Stomach (tissue), 9 donors: Measurements from ENCODE around the gene THEM4. TPM values are rescaled to one million over a fixed set of nuclear protein-coding genes. Genes with fewer than 3 reads are reported as not detected.

ENCODE experiments used
- DNase-seq, 2 donors: peaks; one replicate each; pipeline versions ENCODE4 v3.0.0 to v3.0.0-alpha.2; 2013 to 2019
- H3K27ac ChIP-seq, 5 donors: fragments of 200-600 bp in 4 of 5; sonication (generic) in 4 of 5; one replicate each; pipeline ENCODE4 v1.5.1; 2013 to 2019; ENCODE audit warnings: mild to moderate bottlenecking in 1 of 5, moderate library complexity in 1 of 5
- H3K27me3 ChIP-seq, 3 donors: fragments of 200-600 bp; sonication (generic); one replicate each; pipeline ENCODE4 v1.5.1; 2017 to 2019; ENCODE audit warnings: mixed run types in 1 of 3
- H3K36me3 ChIP-seq, 4 donors: fragments of 200-600 bp; sonication (generic); 1 replicate in 3 of 4; 2 replicates in 1 of 4; pipeline ENCODE4 v1.5.1; 2016 to 2019
- H3K4me1 ChIP-seq, 4 donors: fragments of 200-600 bp; sonication (generic); one replicate each; pipeline ENCODE4 v1.5.1; 2016 to 2019
- H3K4me3 ChIP-seq, 4 donors: fragments of 200-600 bp; sonication (generic) in 3 of 4; one replicate each; pipeline ENCODE4 v1.5.1; 2016 to 2019; ENCODE audit warnings: mild to moderate bottlenecking in 1 of 4
- H3K9me3 ChIP-seq, 4 donors: fragments of 200-600 bp; sonication (generic); one replicate each; pipeline ENCODE4 v1.5.1; 2016 to 2019
- CTCF ChIP-seq, 7 experiments: fragments of 450-650 bp in 4 of 7; fragments of 200-600 bp in 3 of 7; sonication (generic) in 3 of 7; IDR thresholded peaks; one replicate each; pipeline ENCODE4 v1.5.1; 2016 to 2019; ENCODE audit warnings: antibody characterized with exemption in 7 of 7, control low read depth in 2 of 7, mild to moderate bottlenecking in 1 of 7
- EP300 ChIP-seq: sonication (generic); formaldehyde crosslinking; IDR thresholded peaks from one replicate; pipeline ENCODE4 v1.6.1; 2017; ENCODE audit warnings: antibody characterized with exemption
- POLR2A ChIP-seq, 4 donors: fragments of 450-650 bp; IDR thresholded peaks; one replicate each; pipeline ENCODE4 v1.6.1; 2016; ENCODE audit warnings: antibody characterized with exemption in 4 of 4, control low read depth in 2 of 4, mild to moderate bottlenecking in 1 of 4, moderate library complexity in 1 of 4
- POLR2AphosphoS5 ChIP-seq, 3 donors: sonication (generic); formaldehyde crosslinking; IDR thresholded peaks; one replicate each; pipeline ENCODE4 v1.6.1; 2016; ENCODE audit warnings: antibody characterized with exemption in 3 of 3
- WGBS, 5 donors: extraction: QIAGEN DNeasy Blood & Tissue Kit in 3 of 5; methylation state at CpG; one replicate each; pipeline versions ENCODE4 v1.1.5 to v1.1.7; 2013 to 2018; 5-methylcytosine and 5-hydroxymethylcytosine counted together
- intact Hi-C: fragments of 100-400 bp; cut with DNase I; formaldehyde crosslinking; loops from one replicate; pipeline ENCODE4 v1.15.1; 2023; ENCODE audit warnings: low total_unique reads
- polyA plus RNA-seq, 3 donors: library from polyadenylated mRNA; stranded (reverse); fragments of 200-250 nt; gene quantifications; one replicate each; pipeline ENCODE4 v1.2.3, GENCODE V29; 2013
- total RNA-seq, 5 donors: library from RNA; depleted of rRNA; stranded (reverse); fragments of >200 nt; gene quantifications; one replicate each; pipeline versions ENCODE4 v1.1.0 to v1.2.3, GENCODE V29; 2014 to 2016
- donor health status: healthy with polysubstance abuse.
- donor health status: Bipolar disorder and iron deficiency.
- donor health status: healthy.

The THEM4 gene
- total and polyA plus RNA-seq, 8 donors, result 0.89 to 48.4 (median 11.1) TPM

DNA sequence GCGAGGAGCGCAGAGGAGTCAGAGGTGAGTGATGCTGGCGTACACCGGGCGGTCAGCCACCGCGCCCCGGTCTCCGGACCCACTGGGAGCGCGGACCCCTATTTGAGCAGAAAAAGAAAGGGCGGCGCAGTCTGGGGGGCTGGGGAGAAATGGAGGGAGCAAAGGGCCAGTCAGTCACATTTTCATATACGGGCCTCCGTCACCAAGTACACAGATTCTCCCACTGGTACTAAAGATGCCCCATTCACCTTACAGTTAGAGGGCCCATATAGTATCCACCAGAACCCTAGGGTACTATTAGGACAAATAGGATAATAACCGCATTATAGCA lies 70.3 kb downstream of the THEM4 start:
- Histone ChIP-seq H3K36me3 (no peaks in the 10 kb centered on the region), H3K9me3 (no peaks in the 10 kb centered on the region), H3K27ac (peak overlapping the region; percentile 83 to 88 (median 85)), H3K4me3 (peak overlapping the region; percentile 47 to 54 (median 50)), H3K4me1 (peaks cover 30 to 43% (median 40%) of the 10 kb centered on the region in 4 donors), H3K27me3 (peaks cover 0 to 60% (median 24%) of the 10 kb centered on the region in 3 donors)
- DNase-seq, result no peak
- 39 to 69% (median 57%) methylated on average over 16 of the region's 16 CpGs for WGBS, 5 donors
- TF ChIP-seq POLR2A (IDR thresholded peaks at IDR 0.05) (no peak), EP300 (no peak), CTCF (IDR thresholded peaks at IDR 0.05) (no peak), POLR2AphosphoS5 (IDR thresholded peaks at IDR 0.05) (no peak)
- intact Hi-C loops, result no loop called here

GRCh38 chr1:151838222-151839081 lies 70.9 kb downstream of the THEM4 start:
- Histone ChIP-seq H3K4me1 (peaks cover 32 to 48% (median 40%) of the 10 kb centered on the region in 4 donors), H3K9me3 (no peaks in the 10 kb centered on the region), H3K27ac (peak overlapping the region; percentile 70 to 88 (median 85)), H3K4me3 (peak overlapping the region; percentile 47 to 54 (median 50)), H3K36me3 (no peaks in the 10 kb centered on the region), H3K27me3 (peaks cover 0 to 60% (median 24%) of the 10 kb centered on the region in 3 donors)
- TF ChIP-seq POLR2AphosphoS5 (IDR thresholded peaks at IDR 0.05) (no peak), EP300 (no peak), POLR2A (IDR thresholded peaks at IDR 0.05) (no peak), CTCF (IDR thresholded peaks at IDR 0.05) (no peak)
- peak in 1 of 2 donors; percentile 72 for DNase-seq
- WGBS, 5 donors, result 14 to 48% (median 18%) methylated on average over 47 to 117 of the region's 117 CpGs
- intact Hi-C loops, result no loop called here

- peaks cover 38 to 54% (median 42%) of the 10 kb centered on the region in 4 donors for H3K4me1 ChIP-seq
- peak overlapping the region; percentile 47 to 54 (median 50) for H3K4me3 ChIP-seq
- H3K27ac ChIP-seq, result peak overlapping the region; percentile 68 to 85 (median 70)
These were observed 71.5 kb downstream of the THEM4 start for GRCh38 chr1:151837884-151838221.

DNA sequence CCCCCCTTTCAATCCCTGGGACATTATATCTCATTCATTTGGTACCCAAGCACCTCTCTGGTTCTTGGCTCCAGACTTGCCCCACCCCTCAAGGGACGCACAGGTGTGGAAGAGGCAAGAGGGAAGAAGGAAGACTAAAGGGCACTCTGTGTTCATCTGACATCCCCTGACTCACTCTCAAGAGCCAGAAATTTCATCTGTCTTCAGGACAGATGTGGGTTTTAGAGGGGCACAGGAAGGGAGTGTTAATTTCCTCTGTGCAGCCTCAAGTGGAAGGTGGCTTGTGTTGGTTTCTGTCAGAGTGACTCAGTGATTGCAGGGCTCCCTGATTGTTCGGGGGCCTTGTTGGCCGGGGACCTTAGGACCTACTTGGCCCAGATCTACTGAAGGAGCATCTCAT lies 72.1 kb downstream of the THEM4 start:
- Histone ChIP-seq H3K27ac (peak overlapping the region; percentile 68 to 85 (median 70)), H3K4me3 (no peak overlapping the region), H3K36me3 (no peaks in the 10 kb centered on the region), H3K27me3 (peaks cover 0 to 60% (median 24%) of the 10 kb centered on the region in 3 donors), H3K9me3 (no peaks in the 10 kb centered on the region), H3K4me1 (peaks cover 43 to 59% (median 48%) of the 10 kb centered on the region in 4 donors)
- intact Hi-C loops, result no loop called here
- TF ChIP-seq CTCF (IDR thresholded peaks at IDR 0.05) (no peak), POLR2A (IDR thresholded peaks at IDR 0.05) (no peak), EP300 (no peak), POLR2AphosphoS5 (IDR thresholded peaks at IDR 0.05) (no peak)
- DNase-seq, result no peak
- WGBS, 5 donors, result 21 to 56% (median 33%) methylated on average over 2 to 3 of the region's 3 CpGs

More at GRCh38 chr1:151837884-151838221, 71.5 kb downstream of the THEM4 start:
- DNase-seq, result no peak
- H3K36me3 ChIP-seq, result no peaks in the 10 kb centered on the region
- TF ChIP-seq POLR2A (IDR thresholded peaks at IDR 0.05) (no peak), CTCF (IDR thresholded peaks at IDR 0.05) (no peak), EP300 (no peak), POLR2AphosphoS5 (IDR thresholded peaks at IDR 0.05) (no peak)
- intact Hi-C loops, result no loop called here
- H3K27me3 ChIP-seq, result peaks cover 0 to 60% (median 24%) of the 10 kb centered on the region in 3 donors
- 11 to 34% (median 27%) methylated on average over 9 to 26 of the region's 26 CpGs for WGBS, 5 donors
- no peaks in the 10 kb centered on the region for H3K9me3 ChIP-seq
